HCT116 (cell line): ENCODE measurements around the gene ARVCF. TPM values are rescaled to one million over a fixed set of nuclear protein-coding genes. Genes with fewer than 3 reads are reported as not detected.

Source experiments
- ATAC-seq: fragments of 200-7000 bp; cut with Tn5 transposase; 2 replicates; pipeline ENCODE4 v1.9.1; 2020; ENCODE audit warnings: mild to moderate bottlenecking, moderate library complexity
- BruUV-seq: library from RNA; stranded (reverse); fragments of 400-500 nt; replicated peaks from 2 replicates; lab custom pipeline; 2021; lab: Mats Ljungman, UMichigan
- CTCF ChIA-PET: fragments of 300-600 bp; sonication (Branson Sonifier 250); formaldehyde crosslinking; loops from one replicate; lab custom pipeline; 2021; ENCODE audit warnings: antibody characterized with exemption; lab: Charles Lee
- POLR2A ChIA-PET: fragments of 300-600, 350-600 bp; sonication (Branson Sonifier 250); formaldehyde crosslinking; loops from one replicate; lab custom pipeline; 2021; ENCODE audit warnings: antibody characterized with exemption; lab: Charles Lee
- RAD21 ChIA-PET, 2 experiments: fragments of 300-600 bp; sonication (Branson Sonifier 250); formaldehyde crosslinking; loops; one replicate each; lab custom pipeline; 2023; ENCODE audit warnings: low total read pairs in 2 of 2; ENCODE audit not compliant: uncharacterized antibody in 2 of 2, unreplicated experiment in 2 of 2, low non-redundant PET in 1 of 2; lab: Charles Lee
- DNase-seq: peaks from one replicate; pipeline ENCODE4 v3.0.0-alpha.2; 2010; ENCODE audit warnings: low read depth, low spot score
- H2AFZ ChIP-seq: fragments of 200-600 bp; shearing (Covaris generic), sonication (generic); 2 replicates; pipeline ENCODE4 v1.6.1; 2017; ENCODE audit warnings: low read depth, mixed run types, mixed read lengths, antibody characterized with exemption, low read length; ENCODE audit not compliant: poor library complexity, severe bottlenecking
- H3K27ac ChIP-seq: 2 replicates; pipeline ENCODE4 v1.5.1; 2012; ENCODE audit warnings: low read depth, low read length
- H3K27me3 ChIP-seq: fragments of 200-600 bp; sonication (generic); 2 replicates; pipeline ENCODE4 v1.6.1; 2016; ENCODE audit warnings: mixed run types, low read length, mixed read lengths; ENCODE audit not compliant: insufficient read depth
- H3K36me3 ChIP-seq, 2 experiments: fragments of 200-500 bp in 1 of 2; fragments of 200-600 bp in 1 of 2; sonication (Bioruptor generic) in 1 of 2; sonication (generic) in 1 of 2; 2 replicates each; pipeline versions ENCODE4 v1.5.1 to v1.6.1; 2014 to 2016; ENCODE audit warnings: low read length in 2 of 2, inconsistent platforms in 1 of 2, mixed read lengths in 1 of 2, mixed run types in 1 of 2; ENCODE audit not compliant: insufficient read depth in 2 of 2, control insufficient read depth in 1 of 2
- H3K4me1 ChIP-seq, 2 experiments: fragments of 200-600 bp in 1 of 2; sonication (generic) in 1 of 2; 2 replicates each; pipeline versions ENCODE4 v1.5.1 to v1.6.1; 2012 to 2017; ENCODE audit warnings: low read length in 2 of 2, inconsistent platforms in 1 of 2, mild to moderate bottlenecking in 1 of 2, mixed read lengths in 1 of 2, mixed run types in 1 of 2, moderate library complexity in 1 of 2; ENCODE audit not compliant: insufficient read depth in 2 of 2, control insufficient read depth in 1 of 2
- H3K4me2 ChIP-seq: fragments of 200-600 bp; sonication (generic); 2 replicates; pipeline ENCODE4 v1.6.1; 2017; ENCODE audit warnings: mixed run types, low read length, mixed read lengths
- H3K4me3 ChIP-seq, 2 experiments: fragments of 200-600 bp in 1 of 2; sonication (generic) in 1 of 2; replicated peaks in 1 of 2; 2 replicates each; pipeline ENCODE4 v1.5.1; 2011 to 2016; ENCODE audit warnings: low read length in 2 of 2, control low read depth in 1 of 2, low read depth in 1 of 2, mild to moderate bottlenecking in 1 of 2, mixed read lengths in 1 of 2, mixed run types in 1 of 2
- H3K79me2 ChIP-seq: fragments of 200-600 bp; sonication (generic); 2 replicates; pipeline ENCODE4 v1.6.1; 2017; ENCODE audit warnings: mild to moderate bottlenecking, mixed run types, low read length, moderate library complexity, mixed read lengths; ENCODE audit not compliant: insufficient read depth
- H3K9ac ChIP-seq: fragments of 200-600 bp; sonication (generic); 2 replicates; pipeline ENCODE4 v1.6.1; 2016; ENCODE audit warnings: low read length, mixed read lengths
- H3K9me2 ChIP-seq: fragments of 200-600 bp; sonication (generic), shearing (Covaris generic); 2 replicates; pipeline ENCODE4 v1.6.1; 2017; ENCODE audit warnings: mixed run types, mild to moderate bottlenecking, moderate library complexity; ENCODE audit not compliant: insufficient read depth
- H3K9me3 ChIP-seq, 2 experiments: fragments of 200-500 bp in 1 of 2; fragments of 200-600 bp in 1 of 2; sonication (Bioruptor generic) in 1 of 2; sonication (generic) in 1 of 2; 2 replicates each; pipeline ENCODE4 v1.6.1; 2014 to 2017; ENCODE audit warnings: low read length in 2 of 2, mixed read lengths in 2 of 2, inconsistent platforms in 1 of 2, low read depth in 1 of 2, mild to moderate bottlenecking in 1 of 2, mixed run types in 1 of 2, moderate library complexity in 1 of 2; ENCODE audit not compliant: control insufficient read depth in 1 of 2, insufficient read depth in 1 of 2
- H4K20me1 ChIP-seq: fragments of 200-600 bp; sonication (generic), shearing (Covaris generic); 2 replicates; pipeline ENCODE4 v1.6.1; 2017; ENCODE audit warnings: mixed run types, mild to moderate bottlenecking, moderate library complexity; ENCODE audit not compliant: insufficient read depth
- intact Hi-C: fragments of 100-400 bp; cut with micrococcal nuclease; formaldehyde crosslinking; loops from 2 replicates; pipeline ENCODE4 v1.10.0; 2022
- total RNA-seq: library from RNA; stranded (reverse); gene quantifications from one replicate; pipeline ENCODE4 v1.2.1, GENCODE V29; 2021; ENCODE audit not compliant: unreplicated experiment
- TF ChIP-seq, protein P1 (sequence below): IDR thresholded peaks from 2 replicates; pipeline ENCODE4 v1.6.1; 2012
- TF ChIP-seq, protein P2 (sequence below): IDR thresholded peaks from 2 replicates; pipeline ENCODE4 v1.6.1; 2011; ENCODE audit warnings: mild to moderate bottlenecking, low read length, moderate library complexity; ENCODE audit not compliant: insufficient replicate concordance; ENCODE audit errors: extremely low read depth

ARVCF gene
- total RNA-seq, 1 experiment from 2014 or later, result 42.8 TPM

DNA sequence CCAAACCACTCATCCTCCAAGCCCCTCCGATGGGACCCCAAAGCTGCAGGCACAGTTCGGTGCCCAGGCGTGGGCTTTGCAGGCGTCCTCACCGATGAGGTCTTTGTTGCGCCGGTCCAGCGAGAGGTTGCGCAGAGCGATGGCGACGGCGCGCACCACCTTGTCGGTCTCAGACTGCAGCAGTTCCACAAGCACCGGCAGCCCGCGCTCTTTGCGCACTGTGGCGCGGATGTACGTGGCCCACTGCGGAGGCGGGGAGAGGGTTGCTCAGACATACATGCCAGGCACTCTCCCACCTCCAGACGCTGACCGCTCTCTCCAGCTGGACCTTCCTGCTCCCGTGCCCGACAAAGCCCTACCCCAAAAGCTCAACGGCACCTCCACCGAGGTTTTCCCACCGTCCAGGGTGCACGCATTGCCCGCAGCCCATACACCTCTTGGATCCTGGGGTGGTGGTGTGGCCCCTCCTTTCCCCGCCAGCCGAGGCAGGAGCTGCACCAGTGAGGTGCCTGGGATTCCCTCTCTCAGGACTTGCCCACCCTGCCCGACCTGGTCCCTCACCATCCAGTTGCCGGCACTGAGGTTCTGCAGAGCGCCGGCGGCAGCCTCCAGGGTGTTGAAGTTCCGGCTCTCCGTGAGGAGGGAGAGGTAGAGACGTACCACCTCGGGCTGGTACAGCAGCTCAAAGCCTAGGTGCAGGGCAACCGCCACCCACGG lies 42.9 kb downstream of the ARVCF start:
- CTCF ChIA-PET, result interaction anchor here (0.6 to 1.4 kb wide), 2 partner anchors 20 to 156 kb away, joined by 3 to 4 read pairs; no protein-coding TSS in a partner anchor
- TF ChIP-seq, protein P1, sequence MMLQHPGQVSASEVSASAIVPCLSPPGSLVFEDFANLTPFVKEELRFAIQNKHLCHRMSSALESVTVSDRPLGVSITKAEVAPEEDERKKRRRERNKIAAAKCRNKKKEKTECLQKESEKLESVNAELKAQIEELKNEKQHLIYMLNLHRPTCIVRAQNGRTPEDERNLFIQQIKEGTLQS, result no peak
- TF ChIP-seq, protein P2, sequence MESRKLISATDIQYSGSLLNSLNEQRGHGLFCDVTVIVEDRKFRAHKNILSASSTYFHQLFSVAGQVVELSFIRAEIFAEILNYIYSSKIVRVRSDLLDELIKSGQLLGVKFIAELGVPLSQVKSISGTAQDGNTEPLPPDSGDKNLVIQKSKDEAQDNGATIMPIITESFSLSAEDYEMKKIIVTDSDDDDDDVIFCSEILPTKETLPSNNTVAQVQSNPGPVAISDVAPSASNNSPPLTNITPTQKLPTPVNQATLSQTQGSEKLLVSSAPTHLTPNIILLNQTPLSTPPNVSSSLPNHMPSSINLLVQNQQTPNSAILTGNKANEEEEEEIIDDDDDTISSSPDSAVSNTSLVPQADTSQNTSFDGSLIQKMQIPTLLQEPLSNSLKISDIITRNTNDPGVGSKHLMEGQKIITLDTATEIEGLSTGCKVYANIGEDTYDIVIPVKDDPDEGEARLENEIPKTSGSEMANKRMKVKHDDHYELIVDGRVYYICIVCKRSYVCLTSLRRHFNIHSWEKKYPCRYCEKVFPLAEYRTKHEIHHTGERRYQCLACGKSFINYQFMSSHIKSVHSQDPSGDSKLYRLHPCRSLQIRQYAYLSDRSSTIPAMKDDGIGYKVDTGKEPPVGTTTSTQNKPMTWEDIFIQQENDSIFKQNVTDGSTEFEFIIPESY, result no peak
- no peaks in the 10 kb centered on the region for H3K79me2 ChIP-seq
- intact Hi-C loops, result loop anchor here (5.0 kb wide), 1 partner anchor 39 kb away; no protein-coding TSS in a partner anchor
- no peaks in the 10 kb centered on the region for H3K27me3 ChIP-seq
- POLR2A ChIA-PET, result interaction anchor here (1.7 kb wide), 1 partner anchor 47 kb away, joined by 5 read pairs; the partner anchor contains the start of gene TANGO2
- H3K4me1 ChIP-seq, result peaks cover 14 to 28% of the 10 kb centered on the region in 2 experiments
- H3K9me2 ChIP-seq, result no peaks in the 10 kb centered on the region
- RAD21 ChIA-PET, result no interaction called here
- no peak overlapping the region for H3K9ac ChIP-seq
- H3K27ac ChIP-seq, result no peak overlapping the region; the same call in 1 of the 2 replicates
- H3K4me2 ChIP-seq, result 0 out of 2 replicates have a peak overlapping the region, but pooled peaks have one; percentile 8
- no peak overlapping the region for H2AFZ ChIP-seq
- no peaks in the 10 kb centered on the region for H4K20me1 ChIP-seq
- no peaks in the 10 kb centered on the region for H3K9me3 ChIP-seq
- DNase-seq (no peak), ATAC-seq (no peak)
- peaks cover 7 to 8% of the 10 kb centered on the region in 2 experiments; a peak in 2 of 4 replicates for H3K36me3 ChIP-seq
- BruUV-seq, result no TSS peak
- H3K4me3 ChIP-seq, result no peak overlapping the region
